Transverse colon (tissue), 4 donors: ENCODE results near the gene VLDLR. TPM values are rescaled to one million over a fixed set of nuclear protein-coding genes. Genes with fewer than 3 reads are reported as not detected.

ENCODE experiments used
- DNase-seq: peaks from one replicate; pipeline ENCODE4 v3.0.0-alpha.2; 2019
- H3K27ac ChIP-seq, 4 donors: fragments of 200-600 bp; sonication (generic); 2 replicates each; pipeline ENCODE4 v1.5.1; 2016 to 2018; ENCODE audit warnings: inconsistent platforms in 4 of 4
- H3K27me3 ChIP-seq: fragments of 200-600 bp; sonication (generic); 2 replicates; pipeline ENCODE4 v1.5.1; 2017; ENCODE audit warnings: inconsistent platforms
- H3K36me3 ChIP-seq, 4 donors: fragments of 200-600 bp; sonication (generic); 2 replicates each; pipeline ENCODE4 v1.5.1; 2017 to 2019; ENCODE audit warnings: inconsistent platforms in 4 of 4
- H3K4me1 ChIP-seq, 4 donors: fragments of 200-600 bp; sonication (generic); 2 replicates each; pipeline ENCODE4 v1.5.1; 2017 to 2020; ENCODE audit warnings: inconsistent platforms in 4 of 4
- H3K4me3 ChIP-seq, 4 donors: fragments of 200-600 bp; sonication (generic); 1 replicate in 1 of 4; 2 replicates in 3 of 4; pipeline versions ENCODE4 v1.5.1 to v1.6.1; 2017 to 2019; ENCODE audit warnings: inconsistent platforms in 4 of 4
- H3K9me3 ChIP-seq, 2 donors: fragments of 200-600 bp; sonication (generic); 2 replicates each; pipeline ENCODE4 v1.5.1; 2017 to 2019; ENCODE audit warnings: inconsistent platforms in 2 of 2
- CTCF ChIP-seq, 5 experiments: fragments of 200-600 bp in 3 of 5; fragments of 450-650 bp in 2 of 5; sonication (generic) in 3 of 5; IDR thresholded peaks; 1 replicate in 2 of 5; 2 replicates in 3 of 5; pipeline ENCODE4 v1.5.1; 2016 to 2017; ENCODE audit warnings: antibody characterized with exemption in 5 of 5, inconsistent platforms in 3 of 5, mild to moderate bottlenecking in 2 of 5, moderate library complexity in 1 of 5
- EP300 ChIP-seq: sonication (generic); formaldehyde crosslinking; IDR thresholded peaks from one replicate; pipeline ENCODE4 v1.6.1; 2017; ENCODE audit warnings: antibody characterized with exemption, low read depth
- POLR2A ChIP-seq: fragments of 450-650 bp; IDR thresholded peaks from one replicate; pipeline ENCODE4 v1.6.1; 2016; ENCODE audit warnings: antibody characterized with exemption, mild to moderate bottlenecking, moderate library complexity
- POLR2AphosphoS5 ChIP-seq, 3 donors: sonication (generic); formaldehyde crosslinking; IDR thresholded peaks; one replicate each; pipeline ENCODE4 v1.6.1; 2016; ENCODE audit warnings: antibody characterized with exemption in 3 of 3
- WGBS, 2 donors: methylation state at CpG; one replicate each; pipeline ENCODE4 v1.1.5; 2018; ENCODE audit warnings: low coverage in 1 of 2; 5-methylcytosine and 5-hydroxymethylcytosine counted together
- in situ Hi-C, 4 donors: fragments of 200-750 bp; cut with MboI; loops; one replicate each; pipeline versions ENCODE4 v1.15.0 to v1.15.1; 2017; ENCODE audit warnings: low sequenced_read_pairs in 3 of 4, low pct_ligation_motif_present in 1 of 4, low pct_unique_long_range_greater_than_20kb in 1 of 4
- intact Hi-C: fragments of 100-400 bp; cut with DNase I; formaldehyde crosslinking; loops from one replicate; pipeline ENCODE4 v1.15.1; 2023; ENCODE audit warnings: low total_unique reads
- total RNA-seq, 4 donors: library from RNA; depleted of rRNA; stranded (reverse); fragments of >200 nt; gene quantifications; one replicate each; pipeline ENCODE4 v1.1.0, GENCODE V29; 2016

Gene VLDLR
- total RNA-seq, 4 donors from 2014 or later, result 0.80 to 14.0 (median 9.6) TPM

GRCh38 chr9:2603621-2604020 is 18.0 kb upstream of the VLDLR start:
- Histone ChIP-seq H3K4me1 (no peaks in the 10 kb centered on the region), H3K9me3 (no peaks in the 10 kb centered on the region), H3K27me3 (no peaks in the 10 kb centered on the region), H3K4me3 (no peak overlapping the region), H3K36me3 (no peaks in the 10 kb centered on the region), H3K27ac (no peak overlapping the region)
- 82 to 89% methylated on average over 2 of the region's 2 CpGs for WGBS, 2 donors
- in situ Hi-C loops (no loop called here), intact Hi-C loops (no loop called here)
- TF ChIP-seq EP300 (no peak), CTCF (IDR thresholded peaks at IDR 0.05) (no peak), POLR2AphosphoS5 (IDR thresholded peaks at IDR 0.05) (no peak), POLR2A (no peak)
- no peak for DNase-seq

- no peaks in the 10 kb centered on the region for H3K27me3 ChIP-seq
- H3K9me3 ChIP-seq, result no peaks in the 10 kb centered on the region
- no peak for DNase-seq
- in situ Hi-C loops, result no loop called here
- no peaks in the 10 kb centered on the region for H3K36me3 ChIP-seq
- TF ChIP-seq POLR2AphosphoS5 (IDR thresholded peaks at IDR 0.05), result no peak
- H3K4me3 ChIP-seq, result no peak overlapping the region
- WGBS, 2 donors, result 92 to 93% methylated on average over 3 of the region's 3 CpGs
- no peak overlapping the region for H3K27ac ChIP-seq
- no peaks in the 10 kb centered on the region for H3K4me1 ChIP-seq
- intact Hi-C loops, result no loop called here
Observed at GRCh38 chr9:2605246-2605645, 16.3 kb upstream of the VLDLR start.

GRCh38 chr9:2608276-2608675 is 13.3 kb upstream of the VLDLR start:
- in situ Hi-C loops (no loop called here), intact Hi-C loops (no loop called here)
- no peak overlapping the region for H3K27ac ChIP-seq
- no peak for DNase-seq
- H3K9me3 ChIP-seq, result no peaks in the 10 kb centered on the region
- no peak overlapping the region for H3K4me3 ChIP-seq
- no peaks in the 10 kb centered on the region for H3K27me3 ChIP-seq
- WGBS, 2 donors, result 81 to 100% methylated on average over 1 to 2 of the region's 2 CpGs
- no peaks in the 10 kb centered on the region for H3K36me3 ChIP-seq
- H3K4me1 ChIP-seq, result no peaks in the 10 kb centered on the region
- TF ChIP-seq POLR2A (no peak), CTCF (IDR thresholded peaks at IDR 0.05) (no peak), POLR2AphosphoS5 (IDR thresholded peaks at IDR 0.05) (no peak), EP300 (no peak)

GRCh38 chr9:2610985-2611384 is 10.6 kb upstream of the VLDLR start:
- no peaks in the 10 kb centered on the region for H3K4me1 ChIP-seq
- DNase-seq, result no peak
- 78 to 81% methylated on average over 2 of the region's 2 CpGs for WGBS, 2 donors
- intact Hi-C loops (no loop called here), in situ Hi-C loops (no loop called here)
- no peak overlapping the region for H3K27ac ChIP-seq
- no peak overlapping the region for H3K4me3 ChIP-seq
- TF ChIP-seq POLR2AphosphoS5 (IDR thresholded peaks at IDR 0.05) (no peak), CTCF (IDR thresholded peaks at IDR 0.05) (no peak), EP300 (no peak), POLR2A (no peak)
- H3K27me3 ChIP-seq, result no peaks in the 10 kb centered on the region
- H3K36me3 ChIP-seq, result no peaks in the 10 kb centered on the region
- no peaks in the 10 kb centered on the region for H3K9me3 ChIP-seq

GRCh38 chr9:2611961-2612360 is 9.6 kb upstream of the VLDLR start:
- 80 to 81% methylated on average over 2 of the region's 2 CpGs for WGBS, 2 donors
- Histone ChIP-seq H3K4me3 (no peak overlapping the region), H3K4me1 (no peaks in the 10 kb centered on the region), H3K27me3 (no peaks in the 10 kb centered on the region), H3K27ac (no peak overlapping the region), H3K36me3 (no peaks in the 10 kb centered on the region), H3K9me3 (no peaks in the 10 kb centered on the region)
- no peak for TF ChIP-seq POLR2A
- no peak for TF ChIP-seq EP300
- no peak for TF ChIP-seq CTCF (IDR thresholded peaks at IDR 0.05)
- TF ChIP-seq POLR2AphosphoS5 (IDR thresholded peaks at IDR 0.05), result no peak
- intact Hi-C loops, result no loop called here
- no peak for DNase-seq
- in situ Hi-C loops, result no loop called here
